Skin of body (tissue), 2 donors: Measurements from ENCODE around the gene KIF7. TPM values are rescaled to one million over a fixed set of nuclear protein-coding genes. Genes with fewer than 3 reads are reported as not detected.
"Not testable (repeated sequence)": the region's sequence is repeated elsewhere in the genome, so short reads cannot be mapped to it uniquely, and the experiment has no call there.

ENCODE experiments used
- DNase-seq: peaks from one replicate; lab custom pipeline; 2025; lab: John Stamatoyannopoulos, UW
- total RNA-seq: library from RNA; depleted of rRNA; stranded (reverse); fragments of >200 nt; gene quantifications from one replicate; pipeline ENCODE4 v1.2.3, GENCODE V29; 2014

The KIF7 gene
- total RNA-seq, 1 donor from 2014 or later: 7.0 TPM

DNA sequence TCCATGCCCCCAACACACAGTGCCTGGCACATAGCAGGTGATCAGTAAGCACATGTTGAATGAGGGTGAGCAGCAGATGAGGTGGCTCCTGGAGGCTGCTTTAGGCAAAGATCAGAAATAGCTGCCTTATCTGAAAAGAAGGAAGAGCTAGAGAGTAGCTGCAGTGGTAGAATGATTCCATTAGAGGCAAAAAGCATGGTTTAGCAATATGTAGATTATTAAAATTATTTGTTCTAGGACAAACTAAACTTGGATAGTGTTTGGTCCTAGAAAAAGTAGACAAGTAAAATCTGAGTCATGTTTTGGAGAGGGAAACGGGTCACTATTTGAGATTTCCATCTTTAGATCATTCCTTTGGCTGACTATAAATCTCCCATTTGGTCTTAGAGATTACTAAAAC lies 32.1 kb downstream of the KIF7 start:
- no peak for DNase-seq

DNA sequence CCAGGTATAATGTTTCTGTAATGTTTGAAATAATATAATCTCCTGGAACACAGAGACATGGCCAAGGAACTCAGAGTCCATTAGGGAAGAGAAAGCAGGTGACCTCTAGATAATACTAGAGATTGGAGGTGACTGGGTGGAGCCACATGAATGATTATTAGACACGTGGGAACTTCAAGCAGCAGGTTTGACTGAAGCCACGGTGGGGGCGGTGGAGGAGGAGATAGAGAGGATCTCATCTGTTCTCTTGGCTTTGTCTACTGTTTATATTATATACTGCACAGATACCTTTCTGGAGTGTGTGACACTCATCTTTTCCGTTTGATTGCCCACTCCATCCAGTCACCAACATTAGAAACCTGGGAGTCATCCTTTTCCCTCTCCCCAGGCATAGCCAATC lies 33.7 kb downstream of the KIF7 start:
- DNase-seq: no peak

DNA sequence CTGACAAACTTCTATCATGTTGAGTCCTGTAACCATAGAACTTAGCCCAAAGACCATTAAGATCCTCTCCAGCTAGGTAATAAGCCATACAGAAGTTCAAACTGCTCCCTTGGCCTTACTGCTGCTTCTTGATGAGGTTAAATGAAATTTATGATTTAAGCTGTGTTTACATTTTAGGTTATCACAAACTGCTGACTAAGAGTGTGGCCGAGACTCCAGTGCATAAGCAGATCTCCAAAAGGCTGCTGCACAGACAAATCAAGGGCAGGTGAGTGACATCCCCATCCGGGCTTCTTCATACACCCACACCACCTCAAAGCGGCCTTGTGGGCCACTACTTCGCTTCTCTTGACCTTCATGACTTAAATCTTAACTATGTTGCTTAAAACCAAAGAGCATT lies 39.0 kb downstream of the KIF7 start:
- DNase-seq: no peak

DNA sequence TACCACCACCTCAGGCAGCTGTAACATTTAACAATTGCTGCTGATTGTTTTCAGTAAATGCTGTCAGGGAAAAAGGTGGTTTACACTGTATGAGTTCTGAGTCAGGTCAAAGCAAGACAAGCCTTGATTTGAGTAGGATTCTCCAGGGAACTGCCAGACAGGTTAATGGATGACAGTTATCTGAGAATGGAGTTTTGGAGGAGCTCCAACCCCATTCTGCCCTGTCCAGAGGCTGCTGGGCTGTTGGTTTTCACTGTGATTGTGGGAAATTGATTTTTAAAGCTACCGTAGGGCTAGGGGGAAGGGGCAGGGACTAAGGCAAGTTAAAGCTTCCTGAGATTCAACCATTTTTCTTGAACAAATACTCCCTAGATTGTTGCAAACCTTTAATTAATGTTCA lies 40.1 kb downstream of the KIF7 start:
- DNase-seq: no peak

DNA sequence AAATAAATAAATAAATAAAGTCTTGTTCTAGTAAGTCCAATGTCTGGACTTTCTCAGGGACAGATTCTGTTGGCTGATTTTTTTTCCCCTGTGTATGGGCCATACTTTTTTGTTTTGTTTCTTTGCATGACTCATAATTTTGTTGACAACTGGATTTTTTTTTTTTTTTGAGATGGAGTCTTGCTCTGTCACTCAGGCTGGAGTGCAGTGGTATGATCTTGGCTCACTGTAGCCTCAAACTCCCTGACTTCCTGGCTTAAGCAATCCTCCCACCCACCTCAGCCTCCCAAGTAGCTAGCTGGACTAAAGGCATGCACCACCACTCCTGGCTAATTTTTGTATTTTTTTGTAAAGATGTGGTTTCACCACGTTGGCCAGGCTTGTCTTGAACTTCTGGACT lies 41.1 kb downstream of the KIF7 start:
- no peak for DNase-seq

DNA sequence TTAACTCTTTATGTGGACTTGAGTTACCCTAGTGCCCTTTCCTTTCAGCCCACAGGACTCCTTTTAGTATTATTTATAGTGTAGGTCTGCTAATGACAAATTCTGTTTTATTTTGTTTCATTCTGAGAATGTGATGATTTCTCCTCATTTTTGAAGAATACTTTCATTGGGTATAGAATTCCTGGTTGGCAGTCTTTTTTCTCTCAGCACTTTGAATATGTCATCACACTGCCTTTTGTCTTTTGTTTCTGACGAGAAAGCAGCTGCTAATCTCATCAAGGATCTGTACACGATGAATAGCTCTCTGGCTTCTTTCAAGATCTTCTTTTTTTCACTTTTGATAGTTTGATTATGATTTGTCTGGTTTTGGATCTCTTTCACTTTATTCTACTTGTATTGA lies 42.2 kb downstream of the KIF7 start:
- DNase-seq: no peak

DNA sequence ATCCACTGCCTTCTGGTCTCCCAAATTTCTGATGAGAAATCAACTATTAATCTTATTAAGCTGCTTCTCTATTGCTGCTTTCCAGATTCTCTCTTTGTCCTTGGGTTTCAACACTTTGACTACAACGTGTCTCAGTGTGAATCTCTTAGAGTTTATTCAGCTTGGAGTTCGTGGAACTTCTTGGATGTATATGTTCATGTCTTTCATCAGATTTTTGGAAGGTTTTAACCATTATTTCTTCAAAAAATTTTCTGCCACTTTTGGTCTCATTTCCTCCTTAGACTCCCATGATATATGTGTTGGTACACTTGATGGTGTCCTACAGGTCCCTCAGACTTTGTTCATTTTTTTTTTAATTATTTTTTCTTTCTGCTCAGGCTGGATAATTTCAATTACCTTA lies 44.0 kb downstream of the KIF7 start:
- no peak for DNase-seq

DNA sequence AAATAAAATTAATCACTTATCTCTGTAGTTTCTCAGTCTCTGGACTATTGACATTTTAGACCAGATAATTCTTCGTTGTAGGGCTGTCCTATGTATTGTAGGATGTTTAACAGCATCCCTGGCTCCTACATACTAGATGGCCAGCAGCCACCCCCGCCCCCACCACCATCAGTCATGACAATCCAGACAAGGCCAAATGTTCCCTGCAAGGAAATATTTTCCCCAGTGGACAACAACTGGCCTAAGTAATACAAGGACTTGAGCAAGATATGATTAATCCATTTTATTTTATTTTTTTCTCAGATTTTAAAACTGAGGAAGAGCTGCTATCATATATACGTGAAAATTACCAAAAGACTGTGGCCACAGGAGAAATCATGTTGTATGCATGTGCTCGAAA lies 56.2 kb downstream of the KIF7 start:
- no peak for DNase-seq

DNA sequence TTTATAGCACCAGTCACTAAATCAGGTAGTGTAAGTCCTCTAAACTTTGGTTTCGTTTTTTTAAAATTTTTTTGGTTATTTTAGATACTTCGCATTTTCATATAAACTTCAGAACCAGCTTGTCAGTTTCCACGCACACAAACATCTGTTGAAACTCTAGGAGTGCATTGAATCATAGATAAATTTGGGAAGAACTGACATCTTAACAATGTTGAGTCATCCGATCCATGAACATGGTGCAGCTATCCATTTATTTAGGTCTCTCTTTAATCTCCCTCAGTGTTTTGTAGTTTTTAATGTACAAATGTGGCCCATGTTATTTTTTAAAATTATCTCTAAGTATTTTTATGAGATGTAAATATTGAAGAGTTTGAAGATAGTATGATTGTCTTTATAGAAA lies 62.2 kb downstream of the KIF7 start:
- DNase-seq: no peak

DNA sequence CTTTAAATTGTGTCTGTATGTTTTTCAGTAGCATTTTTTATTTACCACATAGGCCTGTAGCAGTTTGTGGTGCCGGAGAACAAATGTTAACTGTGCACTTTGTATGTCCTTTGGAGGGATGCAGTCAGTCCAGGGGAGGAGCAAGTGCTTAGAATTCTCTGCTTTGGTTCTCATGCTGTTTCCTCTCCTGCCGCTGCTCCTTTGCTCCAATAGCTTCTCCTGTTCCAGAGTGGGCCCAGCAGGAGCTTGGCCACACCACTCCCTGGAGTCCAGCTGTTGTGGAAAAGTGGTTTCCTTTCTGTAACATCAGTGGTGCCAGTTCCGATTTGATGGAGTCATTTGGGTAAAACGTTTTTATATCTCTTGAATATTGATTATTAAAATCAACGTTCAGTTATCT lies 63.4 kb downstream of the KIF7 start:
- no peak for DNase-seq

DNA sequence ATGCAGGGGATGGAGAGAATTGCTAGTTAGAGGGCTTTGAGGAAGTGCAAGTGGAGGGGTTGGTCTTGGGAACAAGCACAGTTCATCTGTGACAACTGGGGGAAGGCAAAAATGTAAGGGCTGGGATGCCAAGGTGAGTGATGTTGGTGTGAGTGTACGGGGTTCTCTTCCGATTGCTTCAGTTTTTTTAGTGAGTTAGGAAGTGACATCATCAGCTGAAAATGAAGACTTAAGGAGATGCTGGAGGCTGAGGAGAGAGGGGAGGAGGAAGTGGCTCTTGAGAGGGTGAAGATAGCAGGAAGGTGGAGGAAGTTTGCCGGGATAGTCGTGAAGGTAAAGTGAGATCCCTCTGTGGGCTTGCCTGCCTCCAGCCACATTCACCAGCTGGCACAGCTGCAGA lies 67.3 kb downstream of the KIF7 start:
- no peak for DNase-seq

DNA sequence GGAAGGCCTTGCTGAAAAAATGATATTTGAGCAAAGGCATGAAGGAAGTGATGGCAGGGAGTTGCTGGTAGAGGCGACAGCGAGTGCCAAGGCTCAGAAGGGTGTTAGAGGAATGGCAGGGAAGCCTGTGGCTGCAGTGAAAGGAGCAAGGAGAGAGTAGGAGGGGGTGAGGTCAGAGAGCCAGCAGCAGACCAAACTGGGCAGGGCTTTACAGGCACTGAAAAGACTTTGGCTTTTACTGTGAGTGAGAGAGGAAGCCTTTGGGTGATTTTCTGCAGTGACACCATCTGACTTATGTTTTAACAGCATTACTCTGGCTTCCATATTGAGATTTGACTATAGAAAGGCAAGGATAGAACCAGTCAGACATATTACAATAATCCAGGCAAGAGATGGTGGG lies 68.6 kb downstream of the KIF7 start:
- DNase-seq: no peak

DNA sequence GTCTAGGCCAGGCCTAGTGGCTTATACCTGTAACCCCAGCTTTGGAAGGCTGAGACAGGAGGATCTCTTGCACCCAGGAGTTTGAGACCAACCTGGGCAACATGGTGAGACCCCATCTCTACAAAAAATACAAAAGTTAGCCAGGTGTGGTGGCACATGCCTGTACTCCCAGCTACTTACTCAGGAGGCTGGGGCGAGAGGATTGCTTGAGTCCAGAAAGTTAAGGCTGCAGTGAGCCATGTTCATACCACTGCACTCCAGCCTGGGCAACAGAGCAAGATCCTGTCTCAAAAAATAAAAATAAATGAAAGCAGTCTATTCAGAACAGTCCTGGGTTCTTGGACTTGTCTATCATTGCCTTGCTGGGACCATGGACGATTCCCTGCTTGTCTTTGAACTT lies 74.5 kb downstream of the KIF7 start:
- not testable (repeated sequence) for DNase-seq

DNA sequence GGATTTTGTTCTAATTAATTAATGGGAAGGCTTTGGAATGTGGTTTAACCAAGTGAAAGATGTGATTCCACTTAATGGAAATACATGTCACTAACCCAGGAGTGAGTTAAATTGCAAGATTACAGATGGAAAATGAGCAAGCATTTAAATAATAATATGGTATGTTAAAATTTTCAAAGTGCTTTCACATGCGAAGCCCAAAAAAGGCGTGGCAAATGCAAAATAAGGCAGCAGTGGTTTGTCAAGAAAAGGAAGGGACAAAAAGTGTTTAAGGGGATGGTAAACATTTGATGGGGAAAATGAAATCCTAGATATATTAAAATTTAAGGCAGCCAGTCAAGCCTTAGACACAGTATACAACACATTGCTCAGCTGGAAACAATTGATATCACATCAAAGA lies 77.1 kb downstream of the KIF7 start:
- DNase-seq: no peak

Other genes starting within 250 kb of the KIF7 start
- gene RHCG, start 158.9 kb downstream of the KIF7 start, total RNA-seq: 13.3 TPM
- 2.4 TPM for gene TICRR, start 80.0 kb downstream of the KIF7 start, total RNA-seq
- gene PLIN1, start 23.9 kb upstream of the KIF7 start, total RNA-seq: 119 TPM
- gene PEX11A, start 35.3 kb upstream of the KIF7 start, total RNA-seq: 10.7 TPM
- 0.20 TPM for gene WDR93, start 35.3 kb upstream of the KIF7 start, total RNA-seq
- 1.6 TPM for gene MESP1, start 95.8 kb upstream of the KIF7 start, total RNA-seq
- 0.30 TPM for gene MESP2, start 120.9 kb upstream of the KIF7 start, total RNA-seq
- 9.4 TPM for gene ANPEP, start 159.4 kb upstream of the KIF7 start, total RNA-seq
- gene AP3S2, start 238.5 kb upstream of the KIF7 start, total RNA-seq: 34.5 TPM